Upper lobe of left lung (tissue), 6 donors: Measurements from ENCODE around the gene NRM. TPM values are rescaled to one million over a fixed set of nuclear protein-coding genes. Genes with fewer than 3 reads are reported as not detected.

Experiments
- ATAC-seq, 2 donors: fragments of 200-7000 bp; cut with Tn5 transposase; one replicate each; pipeline ENCODE4 v1.9.1; 2022; ENCODE audit warnings: mild to moderate bottlenecking in 2 of 2, moderate library complexity in 2 of 2; ENCODE audit not compliant: low FRiP score in 2 of 2
- DNase-seq, 2 donors: peaks; one replicate each; pipeline ENCODE4 v3.0.0-alpha.2; 2019 to 2020
- H3K27ac ChIP-seq, 4 donors: fragments of 200-600 bp; sonication (generic); one replicate each; pipeline ENCODE4 v1.5.1; 2016 to 2019
- H3K27me3 ChIP-seq, 4 donors: fragments of 200-600 bp; sonication (generic); one replicate each; pipeline ENCODE4 v1.5.1; 2017 to 2019
- H3K36me3 ChIP-seq, 4 donors: fragments of 200-600 bp; sonication (generic); one replicate each; pipeline ENCODE4 v1.5.1; 2016 to 2019
- H3K4me1 ChIP-seq, 4 donors: fragments of 200-600 bp; sonication (generic); one replicate each; pipeline ENCODE4 v1.5.1; 2018 to 2019
- H3K4me3 ChIP-seq, 4 donors: fragments of 200-600 bp; sonication (generic); one replicate each; pipeline ENCODE4 v1.5.1; 2017 to 2019; ENCODE audit warnings: mild to moderate bottlenecking in 2 of 4, moderate library complexity in 1 of 4
- H3K9me3 ChIP-seq, 4 donors: fragments of 200-600 bp; sonication (generic); one replicate each; pipeline ENCODE4 v1.5.1; 2018 to 2019
- EP300 ChIP-seq, 4 donors: sonication (generic); formaldehyde crosslinking; IDR thresholded peaks; one replicate each; pipeline ENCODE4 v1.5.1; 2017; ENCODE audit warnings: antibody characterized with exemption in 4 of 4, control low read depth in 2 of 4
- POLR2A ChIP-seq, 4 donors: fragments of 450-650 bp; IDR thresholded peaks; one replicate each; pipeline ENCODE4 v1.5.1; 2016 to 2017; ENCODE audit warnings: antibody characterized with exemption in 4 of 4, mild to moderate bottlenecking in 2 of 4
- POLR2AphosphoS5 ChIP-seq, 2 donors: sonication (generic); formaldehyde crosslinking; IDR thresholded peaks; one replicate each; pipeline ENCODE4 v1.5.1; 2017; ENCODE audit warnings: antibody characterized with exemption in 2 of 2
- WGBS, 2 donors: methylation state at CpG; one replicate each; pipeline ENCODE4 v1.1.5; 2017 to 2018; 5-methylcytosine and 5-hydroxymethylcytosine counted together
- total RNA-seq, 6 donors: library from RNA; depleted of rRNA in 4 of 6; stranded (reverse); fragments of >200 nt in 4 of 6; gene quantifications; one replicate each; pipeline versions ENCODE4 v1.1.0 to v1.2.1, GENCODE V29; 2016 to 2021
- TF ChIP-seq, protein P1 (sequence below), 6 experiments: fragments of 450-650 bp in 4 of 6; fragments of 200-600 bp in 2 of 6; sonication (generic) in 2 of 6; IDR thresholded peaks; one replicate each; pipeline ENCODE4 v1.5.1; 2016 to 2019; ENCODE audit warnings: antibody characterized with exemption in 6 of 6
- donor health status: DM: no; HTN: no; CAD: no; lungs with moderate emphysema.
- donor health status: DM: no; HTN: yes; CAD: no; lungs with severe emphysema.

The NRM gene
- total RNA-seq, 6 donors from 2014 or later, result 3.3 to 13.4 (median 7.2) TPM

DNA sequence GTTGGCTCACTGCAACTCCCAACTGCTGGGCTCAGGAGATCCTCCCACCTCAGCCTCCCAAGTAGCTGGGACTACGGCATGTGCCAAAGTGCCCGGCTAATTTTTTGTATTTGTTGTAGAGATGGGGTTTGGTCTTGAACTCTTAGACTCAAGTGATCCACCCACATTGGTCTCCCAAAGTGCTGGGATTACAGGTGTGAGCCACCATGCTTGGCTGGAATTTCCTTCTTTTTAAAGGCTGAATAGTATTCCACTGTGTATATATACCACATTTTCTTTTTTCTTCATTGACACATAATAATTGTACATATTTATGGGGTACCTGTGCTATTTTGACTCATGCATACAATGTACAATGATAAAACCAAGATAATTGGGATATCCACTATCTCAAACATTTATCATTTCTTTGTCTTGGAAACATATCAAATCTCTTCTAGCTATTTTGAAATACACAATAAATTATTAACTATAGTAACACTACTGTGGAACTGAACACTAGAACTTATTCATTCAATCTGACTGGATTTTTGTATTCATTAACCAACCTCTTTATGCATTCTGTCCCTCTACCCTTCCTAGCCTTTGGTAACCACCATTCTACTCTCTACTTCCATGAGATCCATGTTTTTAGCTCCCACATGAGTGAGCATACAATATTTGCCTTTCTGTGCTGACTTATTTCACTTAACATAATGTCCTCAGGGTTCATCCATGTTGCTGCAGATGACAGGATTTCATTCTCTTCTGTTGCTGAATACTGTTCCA is 18.5 kb upstream of the NRM start:
- TF ChIP-seq, protein P1, sequence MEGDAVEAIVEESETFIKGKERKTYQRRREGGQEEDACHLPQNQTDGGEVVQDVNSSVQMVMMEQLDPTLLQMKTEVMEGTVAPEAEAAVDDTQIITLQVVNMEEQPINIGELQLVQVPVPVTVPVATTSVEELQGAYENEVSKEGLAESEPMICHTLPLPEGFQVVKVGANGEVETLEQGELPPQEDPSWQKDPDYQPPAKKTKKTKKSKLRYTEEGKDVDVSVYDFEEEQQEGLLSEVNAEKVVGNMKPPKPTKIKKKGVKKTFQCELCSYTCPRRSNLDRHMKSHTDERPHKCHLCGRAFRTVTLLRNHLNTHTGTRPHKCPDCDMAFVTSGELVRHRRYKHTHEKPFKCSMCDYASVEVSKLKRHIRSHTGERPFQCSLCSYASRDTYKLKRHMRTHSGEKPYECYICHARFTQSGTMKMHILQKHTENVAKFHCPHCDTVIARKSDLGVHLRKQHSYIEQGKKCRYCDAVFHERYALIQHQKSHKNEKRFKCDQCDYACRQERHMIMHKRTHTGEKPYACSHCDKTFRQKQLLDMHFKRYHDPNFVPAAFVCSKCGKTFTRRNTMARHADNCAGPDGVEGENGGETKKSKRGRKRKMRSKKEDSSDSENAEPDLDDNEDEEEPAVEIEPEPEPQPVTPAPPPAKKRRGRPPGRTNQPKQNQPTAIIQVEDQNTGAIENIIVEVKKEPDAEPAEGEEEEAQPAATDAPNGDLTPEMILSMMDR (IDR thresholded peaks at IDR 0.05), result no peak
- TF ChIP-seq POLR2AphosphoS5 (IDR thresholded peaks at IDR 0.05) (no peak), POLR2A (IDR thresholded peaks at IDR 0.05) (no peak), EP300 (IDR thresholded peaks at IDR 0.05) (no peak)
- WGBS, 2 donors, result 92 to 95% methylated on average over 2 of the region's 2 CpGs
- Histone ChIP-seq H3K27ac (no peak overlapping the region), H3K4me1 (no peaks in the 10 kb centered on the region), H3K4me3 (no peak overlapping the region), H3K9me3 (no peaks in the 10 kb centered on the region), H3K27me3 (no peaks in the 10 kb centered on the region), H3K36me3 (peaks cover 11 to 89% (median 53%) of the 10 kb centered on the region in 4 donors)
- ATAC-seq (no peak), DNase-seq (no peak)

DNA sequence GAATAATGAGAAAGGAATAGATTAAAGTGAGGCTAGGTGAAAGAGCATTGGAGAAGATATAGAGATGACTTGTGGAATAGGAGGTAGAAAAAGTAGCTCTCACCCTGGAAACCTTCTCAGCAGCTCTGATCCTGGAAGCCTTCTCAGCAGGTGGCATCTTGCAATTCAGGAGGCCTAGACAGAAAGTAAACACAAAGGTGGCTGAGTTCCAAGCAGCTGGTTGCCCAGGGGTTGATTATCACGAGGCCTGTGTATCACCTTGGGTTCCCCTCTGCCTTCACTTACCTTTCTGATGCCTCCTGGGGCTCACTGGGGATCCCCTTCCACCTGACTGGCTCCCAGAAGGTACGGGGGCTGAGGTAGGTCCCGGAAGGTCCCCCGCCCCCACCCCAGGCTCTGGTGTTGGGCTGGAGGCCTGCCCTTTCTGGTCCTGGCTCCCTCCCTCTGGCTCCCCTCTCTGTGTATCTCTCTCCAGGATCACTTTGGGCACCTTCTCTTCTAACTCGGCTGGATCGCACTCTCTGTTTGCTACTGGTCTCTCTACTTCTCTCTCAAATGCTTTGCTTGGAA is 16.6 kb upstream of the NRM start:
- WGBS, 2 donors, result 85% methylated on average over 3 to 6 of the region's 6 CpGs
- H3K27ac ChIP-seq, result no peak overlapping the region
- no peak for TF ChIP-seq POLR2A (IDR thresholded peaks at IDR 0.05)
- no peak for TF ChIP-seq EP300 (IDR thresholded peaks at IDR 0.05)
- no peak for TF ChIP-seq POLR2AphosphoS5 (IDR thresholded peaks at IDR 0.05)
- TF ChIP-seq, protein P1 (IDR thresholded peaks at IDR 0.05), result no peak
- H3K4me3 ChIP-seq, result no peak overlapping the region
- no peaks in the 10 kb centered on the region for H3K9me3 ChIP-seq
- H3K4me1 ChIP-seq, result no peaks in the 10 kb centered on the region
- DNase-seq (no peak), ATAC-seq (no peak)
- H3K36me3 ChIP-seq, result peaks cover 11 to 89% (median 49%) of the 10 kb centered on the region in 4 donors
- H3K27me3 ChIP-seq, result no peaks in the 10 kb centered on the region

DNA sequence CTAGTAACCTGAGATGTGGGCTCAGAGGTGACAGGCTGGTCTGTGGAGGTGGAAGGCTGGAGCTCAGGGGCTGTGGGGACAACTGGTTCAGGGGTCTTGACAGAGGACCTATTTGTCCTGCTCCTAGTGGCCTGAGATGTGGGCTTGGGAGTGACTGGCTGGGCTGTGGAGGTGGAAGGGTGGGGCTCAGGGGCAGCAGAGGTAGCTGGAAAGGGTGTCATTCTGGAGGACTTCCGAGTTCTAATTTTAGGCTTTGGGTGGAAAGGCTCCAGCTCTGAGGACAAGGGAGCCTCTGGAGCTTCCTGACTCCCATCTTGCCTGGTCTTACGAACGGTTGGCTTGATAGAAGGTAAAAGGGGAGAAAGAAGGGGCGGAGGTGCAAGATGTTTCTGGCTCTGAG is 14.8 kb upstream of the NRM start:
- peaks cover 0 to under 1% (median 0%) of the 10 kb centered on the region in 4 donors for H3K4me1 ChIP-seq
- H3K4me3 ChIP-seq, result no peak overlapping the region
- no peaks in the 10 kb centered on the region for H3K9me3 ChIP-seq
- no peak for TF ChIP-seq EP300 (IDR thresholded peaks at IDR 0.05)
- no peak for TF ChIP-seq POLR2A (IDR thresholded peaks at IDR 0.05)
- TF ChIP-seq POLR2AphosphoS5 (IDR thresholded peaks at IDR 0.05), result no peak
- TF ChIP-seq, protein P1 (IDR thresholded peaks at IDR 0.05), result no peak
- 97 to 100% methylated on average over 4 of the region's 4 CpGs for WGBS, 2 donors
- H3K27ac ChIP-seq, result no peak overlapping the region
- H3K27me3 ChIP-seq, result no peaks in the 10 kb centered on the region
- no peak for ATAC-seq
- peaks cover 5 to 83% (median 35%) of the 10 kb centered on the region in 4 donors for H3K36me3 ChIP-seq
- no peak for DNase-seq

DNA sequence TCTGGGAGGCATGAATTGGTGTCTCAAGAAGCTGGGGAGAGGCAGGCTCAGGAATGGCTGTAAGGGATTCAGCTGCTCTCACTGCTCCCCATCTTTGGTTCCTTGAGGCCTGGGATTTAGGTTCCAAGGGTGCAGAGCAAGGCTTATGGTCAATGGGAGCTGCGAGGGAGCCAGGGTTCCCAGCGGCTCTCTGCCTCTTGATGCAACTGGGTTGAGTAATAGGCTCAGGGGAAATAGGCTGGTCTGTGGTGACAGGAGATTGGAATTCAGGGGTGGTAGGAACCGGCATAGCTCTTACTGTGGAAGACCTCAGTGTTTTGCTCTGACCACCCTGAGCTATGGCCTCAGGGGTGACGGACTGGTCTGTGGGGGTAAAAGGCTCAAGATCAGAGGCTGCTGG is 13.0 kb upstream of the NRM start:
- Histone ChIP-seq H3K4me1 (peaks cover 0 to 5% (median 0%) of the 10 kb centered on the region in 4 donors), H3K36me3 (peaks cover 5 to 71% (median 27%) of the 10 kb centered on the region in 4 donors), H3K9me3 (no peaks in the 10 kb centered on the region), H3K27me3 (no peaks in the 10 kb centered on the region), H3K27ac (no peak overlapping the region), H3K4me3 (no peak overlapping the region)
- TF ChIP-seq POLR2AphosphoS5 (IDR thresholded peaks at IDR 0.05), result no peak
- TF ChIP-seq EP300 (IDR thresholded peaks at IDR 0.05), result no peak
- TF ChIP-seq POLR2A (IDR thresholded peaks at IDR 0.05), result no peak
- TF ChIP-seq, protein P1 (IDR thresholded peaks at IDR 0.05), result no peak
- WGBS, 2 donors, result 73 to 83% methylated on average over 4 of the region's 4 CpGs
- ATAC-seq (peak in 1 of 2 donors; percentile 23), DNase-seq (no peak)
